HL-60 (cell line): Measurements from ENCODE around the gene FUZ.

Source experiments
- DNase-seq, 2 experiments: peaks; one replicate each; pipeline ENCODE4 v3.0.0-alpha.2; 2010 to 2020; ENCODE audit warnings: low read depth in 1 of 2, low spot score in 1 of 2
- H3K27ac ChIP-seq: fragments of 250-450 bp; sonication (Bioruptor Pico); replicated peaks from 2 replicates; pipeline ENCODE4 v1.5.1; 2020; ENCODE audit warnings: mild to moderate bottlenecking, moderate library complexity
- H3K27me3 ChIP-seq: fragments of 250-450 bp; sonication (Bioruptor Pico); 2 replicates; pipeline ENCODE4 v1.5.1; 2021; ENCODE audit warnings: mild to moderate bottlenecking, moderate library complexity; ENCODE audit not compliant: insufficient read depth, poor library complexity, severe bottlenecking
- H3K4me3 ChIP-seq: replicated peaks from 2 replicates; pipeline ENCODE4 v1.5.1; 2011; ENCODE audit warnings: mild to moderate bottlenecking, control low read depth, low read length; ENCODE audit not compliant: insufficient read depth
- GABPA ChIP-seq: IDR thresholded peaks from 2 replicates; pipeline ENCODE4 v1.6.1; 2012; ENCODE audit warnings: low read depth
- POLR2AphosphoS5 ChIP-seq: IDR thresholded peaks from 2 replicates; pipeline ENCODE4 v1.6.1; 2012; ENCODE audit warnings: low read depth
- SPI1 ChIP-seq: IDR thresholded peaks from 2 replicates; pipeline ENCODE4 v1.6.1; 2012; ENCODE audit warnings: low read depth, mild to moderate bottlenecking, borderline replicate concordance
- TF ChIP-seq, protein P1 (sequence below): IDR thresholded peaks from 2 replicates; pipeline ENCODE4 v1.6.1; 2012; ENCODE audit warnings: low read depth; ENCODE audit not compliant: insufficient replicate concordance
- TF ChIP-seq, protein P2 (sequence below): IDR thresholded peaks from one replicate; pipeline ENCODE4 v1.5.1; 2011; ENCODE audit warnings: low read length, control low read depth, inconsistent platforms; ENCODE audit not compliant: insufficient read depth

The FUZ gene

GRCh38 chr19:49849433-49850220 lies 36.5 kb upstream of the FUZ start:
- TF ChIP-seq GABPA (no peak), POLR2AphosphoS5 (no peak), SPI1 (no peak)
- TF ChIP-seq, protein P1, sequence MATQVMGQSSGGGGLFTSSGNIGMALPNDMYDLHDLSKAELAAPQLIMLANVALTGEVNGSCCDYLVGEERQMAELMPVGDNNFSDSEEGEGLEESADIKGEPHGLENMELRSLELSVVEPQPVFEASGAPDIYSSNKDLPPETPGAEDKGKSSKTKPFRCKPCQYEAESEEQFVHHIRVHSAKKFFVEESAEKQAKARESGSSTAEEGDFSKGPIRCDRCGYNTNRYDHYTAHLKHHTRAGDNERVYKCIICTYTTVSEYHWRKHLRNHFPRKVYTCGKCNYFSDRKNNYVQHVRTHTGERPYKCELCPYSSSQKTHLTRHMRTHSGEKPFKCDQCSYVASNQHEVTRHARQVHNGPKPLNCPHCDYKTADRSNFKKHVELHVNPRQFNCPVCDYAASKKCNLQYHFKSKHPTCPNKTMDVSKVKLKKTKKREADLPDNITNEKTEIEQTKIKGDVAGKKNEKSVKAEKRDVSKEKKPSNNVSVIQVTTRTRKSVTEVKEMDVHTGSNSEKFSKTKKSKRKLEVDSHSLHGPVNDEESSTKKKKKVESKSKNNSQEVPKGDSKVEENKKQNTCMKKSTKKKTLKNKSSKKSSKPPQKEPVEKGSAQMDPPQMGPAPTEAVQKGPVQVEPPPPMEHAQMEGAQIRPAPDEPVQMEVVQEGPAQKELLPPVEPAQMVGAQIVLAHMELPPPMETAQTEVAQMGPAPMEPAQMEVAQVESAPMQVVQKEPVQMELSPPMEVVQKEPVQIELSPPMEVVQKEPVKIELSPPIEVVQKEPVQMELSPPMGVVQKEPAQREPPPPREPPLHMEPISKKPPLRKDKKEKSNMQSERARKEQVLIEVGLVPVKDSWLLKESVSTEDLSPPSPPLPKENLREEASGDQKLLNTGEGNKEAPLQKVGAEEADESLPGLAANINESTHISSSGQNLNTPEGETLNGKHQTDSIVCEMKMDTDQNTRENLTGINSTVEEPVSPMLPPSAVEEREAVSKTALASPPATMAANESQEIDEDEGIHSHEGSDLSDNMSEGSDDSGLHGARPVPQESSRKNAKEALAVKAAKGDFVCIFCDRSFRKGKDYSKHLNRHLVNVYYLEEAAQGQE: no peak
- TF ChIP-seq, protein P2, sequence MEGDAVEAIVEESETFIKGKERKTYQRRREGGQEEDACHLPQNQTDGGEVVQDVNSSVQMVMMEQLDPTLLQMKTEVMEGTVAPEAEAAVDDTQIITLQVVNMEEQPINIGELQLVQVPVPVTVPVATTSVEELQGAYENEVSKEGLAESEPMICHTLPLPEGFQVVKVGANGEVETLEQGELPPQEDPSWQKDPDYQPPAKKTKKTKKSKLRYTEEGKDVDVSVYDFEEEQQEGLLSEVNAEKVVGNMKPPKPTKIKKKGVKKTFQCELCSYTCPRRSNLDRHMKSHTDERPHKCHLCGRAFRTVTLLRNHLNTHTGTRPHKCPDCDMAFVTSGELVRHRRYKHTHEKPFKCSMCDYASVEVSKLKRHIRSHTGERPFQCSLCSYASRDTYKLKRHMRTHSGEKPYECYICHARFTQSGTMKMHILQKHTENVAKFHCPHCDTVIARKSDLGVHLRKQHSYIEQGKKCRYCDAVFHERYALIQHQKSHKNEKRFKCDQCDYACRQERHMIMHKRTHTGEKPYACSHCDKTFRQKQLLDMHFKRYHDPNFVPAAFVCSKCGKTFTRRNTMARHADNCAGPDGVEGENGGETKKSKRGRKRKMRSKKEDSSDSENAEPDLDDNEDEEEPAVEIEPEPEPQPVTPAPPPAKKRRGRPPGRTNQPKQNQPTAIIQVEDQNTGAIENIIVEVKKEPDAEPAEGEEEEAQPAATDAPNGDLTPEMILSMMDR: no peak
- no peak overlapping the region; the same call in 1 of the 2 replicates for H3K4me3 ChIP-seq
- H3K27me3 ChIP-seq: no peaks in the 10 kb centered on the region
- no peak for DNase-seq
- H3K27ac ChIP-seq: no peak overlapping the region; the same call in 1 of the 2 replicates

DNA sequence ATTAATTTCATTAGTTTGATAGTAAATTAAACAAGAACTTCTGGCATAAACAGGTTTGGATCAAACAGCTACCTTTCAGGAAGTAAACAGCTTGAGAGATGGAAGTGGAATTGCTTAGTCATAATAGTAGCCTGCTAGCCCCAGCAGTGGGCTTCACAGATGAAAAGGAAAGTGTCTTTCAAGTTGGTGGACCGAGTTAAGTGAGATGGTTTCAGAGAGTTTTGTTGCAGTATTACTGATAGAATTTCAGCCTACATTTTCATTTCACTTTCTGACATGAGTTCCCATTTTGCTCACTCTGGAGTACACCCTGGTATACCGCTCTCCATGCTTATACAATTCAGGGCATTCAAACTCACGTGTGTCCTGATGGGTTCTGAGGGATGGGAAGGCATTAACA lies 35.8 kb upstream of the FUZ start:
- Histone ChIP-seq H3K27ac (peak overlapping the region; percentile 29), H3K4me3 (no peak overlapping the region), H3K27me3 (no peaks in the 10 kb centered on the region)
- no peak for TF ChIP-seq SPI1
- no peak for DNase-seq

DNA sequence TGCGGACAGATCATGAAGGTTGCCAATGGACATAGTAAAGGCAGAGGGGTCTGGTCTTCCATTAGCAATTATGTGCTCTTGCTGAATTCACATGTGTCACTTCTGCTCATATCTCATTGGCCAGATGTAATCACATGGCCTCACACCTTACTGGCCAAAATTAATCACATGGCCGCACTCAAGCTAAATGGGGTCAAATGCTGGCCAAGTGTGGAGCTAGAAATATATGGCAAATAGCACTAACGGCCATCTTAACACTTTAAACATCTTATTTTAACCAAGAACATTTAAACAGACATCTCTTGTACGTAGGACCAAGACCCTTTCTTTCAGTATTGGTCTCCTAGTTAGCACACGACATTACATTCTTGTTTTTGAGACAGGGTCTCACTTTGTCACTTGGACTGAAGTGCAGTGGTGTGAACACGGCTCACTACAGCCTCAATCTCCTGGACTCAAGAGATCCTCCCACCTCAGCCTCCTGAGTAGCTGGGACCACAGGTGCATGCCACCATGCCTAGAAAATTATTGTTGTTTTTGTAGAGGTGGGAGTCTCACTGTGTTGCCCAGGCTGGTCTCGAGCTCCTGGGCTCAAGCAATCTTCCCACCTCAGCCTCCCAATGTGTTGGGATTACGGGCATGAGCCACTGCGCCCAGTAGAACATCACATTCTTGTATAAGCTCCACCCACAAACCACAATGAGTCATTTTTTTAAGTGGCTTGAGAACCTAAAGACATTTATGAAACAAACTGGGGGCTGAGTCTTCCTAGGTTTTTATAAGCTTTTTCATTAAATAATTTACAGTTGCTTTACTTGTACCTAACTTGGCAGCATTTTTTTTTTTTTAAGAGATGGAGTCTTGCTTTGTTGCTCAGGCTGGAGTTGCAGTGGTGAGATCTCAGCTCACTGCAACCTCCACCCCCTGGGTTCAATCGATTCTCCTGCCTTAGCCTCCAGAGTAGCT lies 34.9 kb upstream of the FUZ start:
- Histone ChIP-seq H3K27ac (peak overlapping the region; percentile 29), H3K4me3 (no peak overlapping the region)
- peak in 1 of 2 experiments; percentile 54 for DNase-seq

More for the DNA sequence above, 34.9 kb upstream of the FUZ start:
- no peaks in the 10 kb centered on the region for H3K27me3 ChIP-seq
- TF ChIP-seq, protein P1: no peak
- TF ChIP-seq GABPA (no peak), SPI1 (no peak), POLR2AphosphoS5 (no peak)
- TF ChIP-seq, protein P2: no peak
